Cortex of kidney (tissue), 1 donor: ENCODE measurements around the gene CHKB.

Experiments
- DNase-seq: peaks from one replicate; lab custom pipeline; 2025; lab: John Stamatoyannopoulos, UW

CHKB gene

DNA sequence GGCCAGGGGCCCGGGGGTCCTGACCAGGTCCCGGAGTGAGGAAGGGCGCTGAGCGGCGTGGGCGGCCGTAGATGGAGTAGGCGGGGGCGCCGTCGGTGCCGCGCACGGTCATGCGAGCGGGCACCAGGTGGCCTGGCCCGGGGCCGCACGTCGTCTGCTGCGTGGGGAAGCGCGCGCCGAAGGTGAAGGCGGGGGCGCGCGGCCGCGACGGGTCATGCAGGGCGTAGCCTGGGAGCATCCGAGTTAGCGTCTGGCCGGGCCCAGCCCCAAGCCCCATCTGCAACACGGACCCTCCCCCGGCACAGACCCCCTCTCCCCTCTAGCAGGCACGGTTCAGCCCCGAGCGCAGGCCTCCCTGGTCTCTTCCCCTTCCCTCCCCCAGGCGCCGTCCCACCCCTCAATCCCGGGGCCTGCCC lies 51.1 kb downstream of the CHKB start:
- DNase-seq = no peak

DNA sequence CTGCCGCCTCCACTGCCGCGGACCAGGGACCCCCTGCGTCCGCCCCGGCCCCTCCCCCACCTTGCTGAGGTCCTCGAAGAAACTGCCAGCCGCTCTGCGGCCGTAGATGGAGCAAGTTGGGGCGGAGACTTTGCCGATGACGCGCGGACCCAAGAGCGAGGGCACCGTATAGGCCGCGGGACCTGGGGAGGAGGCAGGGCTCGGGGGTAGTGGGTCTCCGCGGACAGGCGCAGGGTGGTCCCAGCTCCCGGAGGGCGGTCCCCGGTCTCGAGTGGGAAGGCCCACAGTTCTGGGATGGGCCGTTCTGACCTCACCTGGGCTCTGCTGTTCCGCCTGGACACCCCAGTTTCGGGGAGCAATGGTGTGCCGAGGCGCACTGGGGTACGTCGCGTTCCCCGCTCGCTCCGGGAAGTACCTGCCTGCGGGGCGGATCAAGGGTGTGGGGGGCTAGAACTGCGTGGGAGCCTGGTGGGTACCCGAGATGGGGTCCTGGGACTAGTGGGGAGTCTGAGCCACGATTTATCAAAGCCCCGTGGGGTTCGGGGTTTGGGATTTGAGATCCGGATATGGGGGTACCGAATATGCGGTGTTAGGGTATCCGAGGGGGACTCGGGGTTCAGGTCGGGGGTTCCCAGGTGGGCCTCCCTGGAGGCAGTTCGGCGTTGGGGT lies 51.6 kb downstream of the CHKB start:
- DNase-seq = no peak

DNA sequence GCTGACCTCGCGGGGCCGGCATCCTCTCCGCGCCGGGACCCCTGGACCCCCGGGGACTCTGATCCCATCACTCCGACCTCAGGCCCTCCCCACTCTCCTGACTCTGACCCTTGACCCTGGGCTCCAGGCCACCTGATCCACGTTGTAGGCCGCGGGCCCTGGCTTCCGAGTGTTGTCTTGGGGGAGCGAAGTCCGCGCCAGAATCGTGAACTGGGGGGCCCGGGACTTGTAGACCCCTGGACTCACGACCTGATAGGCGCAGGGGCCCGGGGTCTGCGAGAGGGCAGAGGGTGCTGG lies 52.1 kb downstream of the CHKB start:
- no peak for DNase-seq

DNA sequence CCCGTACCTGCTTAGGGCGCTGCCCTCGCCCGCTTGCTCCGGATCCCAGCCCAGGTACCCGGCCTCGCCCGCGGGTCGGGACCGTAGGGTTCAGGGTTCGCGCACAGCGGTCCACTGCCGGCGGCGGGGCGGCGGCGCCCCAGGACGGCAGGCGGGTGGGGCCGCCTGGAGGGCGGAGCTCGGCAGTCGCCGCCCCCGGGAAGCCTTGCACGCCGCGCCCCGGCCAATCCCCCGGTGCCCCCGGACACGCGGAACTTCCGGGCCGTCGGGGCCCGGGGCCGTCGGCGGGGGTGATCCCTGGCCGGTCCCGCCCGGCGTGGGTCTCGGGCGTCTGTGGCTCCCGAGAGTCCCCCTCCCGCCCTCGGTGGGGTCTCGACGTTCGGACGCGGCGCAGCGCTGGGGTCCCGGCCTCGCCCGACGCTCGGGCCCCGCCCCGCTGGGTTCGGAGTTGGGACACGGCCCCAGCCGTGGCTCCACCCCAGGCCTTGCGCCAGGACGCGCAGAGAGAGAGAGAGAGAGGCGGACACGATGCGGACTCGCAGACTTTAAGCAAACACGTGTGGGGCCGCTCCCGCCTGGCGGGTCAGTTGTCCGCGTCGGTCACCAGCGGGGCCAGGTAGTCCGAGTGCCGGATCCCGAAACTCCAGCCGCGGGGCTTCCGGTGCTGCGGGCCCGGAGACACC lies 52.6 kb downstream of the CHKB start, which contains the start of gene TYMP:
Gene TYMP (minus strand): TSS at position 116 of the 683 bp plus-strand sequence. CDS start 303 bp downstream, outside the sequence.
- no peak for DNase-seq

DNA sequence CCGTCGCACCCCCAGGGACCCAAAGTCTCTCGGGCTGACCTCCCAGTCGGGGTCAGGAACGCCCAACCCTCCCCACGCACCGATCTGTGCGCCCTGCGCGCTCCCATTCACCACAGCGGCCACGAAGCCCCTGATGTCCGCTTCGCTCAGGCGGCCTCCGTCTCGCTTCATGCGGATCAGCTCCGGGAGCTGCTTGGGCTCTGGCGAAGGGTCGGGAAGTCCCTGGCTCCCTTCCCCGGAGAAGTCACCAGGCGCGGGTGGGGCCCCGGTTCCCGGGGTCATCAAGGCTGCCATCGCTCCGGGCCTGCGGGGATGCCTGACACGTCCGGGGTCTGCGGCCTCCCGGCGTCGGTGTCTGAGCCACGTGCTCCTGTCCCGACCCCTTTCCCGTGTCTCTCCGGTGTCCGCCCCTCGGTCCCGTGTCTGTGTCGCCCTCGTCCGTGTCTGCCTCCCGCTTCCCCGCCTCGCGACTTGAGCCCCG lies 53.2 kb downstream of the CHKB start:
- no peak for DNase-seq
